ENCODE data around the gene MT3.

DNA sequence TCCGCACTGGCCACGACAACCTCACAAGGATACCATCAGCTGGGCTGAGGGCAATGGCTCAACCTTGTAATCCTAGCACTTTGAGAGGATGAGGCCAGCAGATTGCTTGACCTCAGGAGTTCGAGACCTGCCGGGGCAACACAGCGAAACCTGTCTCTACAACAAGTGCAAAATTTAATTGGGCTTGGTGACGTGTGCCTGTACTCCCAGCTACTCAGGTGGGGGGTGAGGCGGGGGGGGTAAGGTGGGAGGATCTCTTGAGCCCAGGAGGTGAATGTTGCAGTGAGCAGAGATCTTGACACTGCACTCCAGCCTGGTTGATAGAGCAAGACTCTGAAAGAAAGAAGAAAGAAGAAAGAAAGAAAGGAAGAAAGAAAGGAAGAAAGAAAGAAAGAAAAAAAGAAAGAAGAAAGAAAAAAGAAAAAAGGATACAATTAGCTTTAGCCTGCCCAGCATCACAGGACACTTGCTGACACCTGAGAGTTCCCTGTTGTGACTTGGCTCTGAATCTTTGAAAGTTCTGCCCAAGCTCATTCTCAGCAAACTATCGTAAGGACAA, 31.1 kb downstream of the MT3 start:
- TF ChIP-seq, protein P1, sequence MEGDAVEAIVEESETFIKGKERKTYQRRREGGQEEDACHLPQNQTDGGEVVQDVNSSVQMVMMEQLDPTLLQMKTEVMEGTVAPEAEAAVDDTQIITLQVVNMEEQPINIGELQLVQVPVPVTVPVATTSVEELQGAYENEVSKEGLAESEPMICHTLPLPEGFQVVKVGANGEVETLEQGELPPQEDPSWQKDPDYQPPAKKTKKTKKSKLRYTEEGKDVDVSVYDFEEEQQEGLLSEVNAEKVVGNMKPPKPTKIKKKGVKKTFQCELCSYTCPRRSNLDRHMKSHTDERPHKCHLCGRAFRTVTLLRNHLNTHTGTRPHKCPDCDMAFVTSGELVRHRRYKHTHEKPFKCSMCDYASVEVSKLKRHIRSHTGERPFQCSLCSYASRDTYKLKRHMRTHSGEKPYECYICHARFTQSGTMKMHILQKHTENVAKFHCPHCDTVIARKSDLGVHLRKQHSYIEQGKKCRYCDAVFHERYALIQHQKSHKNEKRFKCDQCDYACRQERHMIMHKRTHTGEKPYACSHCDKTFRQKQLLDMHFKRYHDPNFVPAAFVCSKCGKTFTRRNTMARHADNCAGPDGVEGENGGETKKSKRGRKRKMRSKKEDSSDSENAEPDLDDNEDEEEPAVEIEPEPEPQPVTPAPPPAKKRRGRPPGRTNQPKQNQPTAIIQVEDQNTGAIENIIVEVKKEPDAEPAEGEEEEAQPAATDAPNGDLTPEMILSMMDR (IDR thresholded peaks at IDR 0.05): no peak
- no peak for TF ChIP-seq POLR2A (IDR thresholded peaks at IDR 0.05)
